HEK293 (cell line): ENCODE measurements around the gene ARID3A.

ENCODE experiments used
- CTCF ChIA-PET: fragments of 350-600 bp; formaldehyde crosslinking; extraction: SDS; loops from one replicate; lab custom pipeline; 2021; ENCODE audit warnings: antibody characterized with exemption; lab: Yijun Ruan, JAX
- POLR2A ChIA-PET: fragments of 300-600 bp; formaldehyde crosslinking; extraction: SDS; loops from one replicate; lab custom pipeline; 2020; ENCODE audit warnings: antibody characterized with exemption, inconsistent platforms; lab: Yijun Ruan, JAX
- H3K27ac ChIP-seq: fragments of 200-500 bp; sonication (Bioruptor generic); 2 replicates; pipeline ENCODE4 v1.5.1; 2014; ENCODE audit warnings: low read depth, low read length, control low read depth, inconsistent platforms; ENCODE audit errors: extremely low read depth
- H3K36me3 ChIP-seq, 2 experiments: fragments of 200-500 bp in 1 of 2; sonication (Bioruptor generic) in 1 of 2; 1 replicate in 1 of 2; 2 replicates in 1 of 2; pipeline ENCODE4 v1.5.1; 2014 to 2017; ENCODE audit warnings: inconsistent platforms in 2 of 2, low read length in 2 of 2; ENCODE audit not compliant: control insufficient read depth in 2 of 2, insufficient read depth in 1 of 2
- H3K4me1 ChIP-seq: fragments of 200-500 bp; sonication (Bioruptor generic); 2 replicates; pipeline ENCODE4 v1.5.1; 2014; ENCODE audit warnings: mild to moderate bottlenecking, low read length, inconsistent platforms; ENCODE audit not compliant: control insufficient read depth, insufficient read depth
- H3K4me3 ChIP-seq: 2 replicates; pipeline ENCODE4 v1.5.1; 2011; ENCODE audit warnings: low read depth, mild to moderate bottlenecking, control low read depth, low read length, moderate library complexity
- H3K9me3 ChIP-seq: fragments of 200-500 bp; sonication (Bioruptor generic); 2 replicates; pipeline ENCODE4 v1.5.1; 2014; ENCODE audit warnings: low read depth, low read length, inconsistent platforms; ENCODE audit not compliant: control insufficient read depth, insufficient read depth
- BCL11A ChIP-seq: fragments of 450-650 bp; formaldehyde crosslinking; IDR thresholded peaks from 2 replicates; pipeline ENCODE4 v1.5.1; 2016; ENCODE audit warnings: low read depth, missing biosample characterization, missing genetic modification characterization
- CTCF ChIP-seq: fragments of 450-650 bp; formaldehyde crosslinking; IDR thresholded peaks from 2 replicates; pipeline ENCODE4 v1.5.1; 2016; ENCODE audit warnings: missing biosample characterization, missing genetic modification characterization
- HIC1 ChIP-seq: fragments of 450-650 bp; formaldehyde crosslinking; IDR thresholded peaks from 2 replicates; pipeline ENCODE4 v1.5.1; 2016; ENCODE audit warnings: missing biosample characterization, missing genetic modification characterization
- KLF16 ChIP-seq: fragments of 450-650 bp; formaldehyde crosslinking; IDR thresholded peaks from 2 replicates; pipeline ENCODE4 v1.5.1; 2017; ENCODE audit warnings: missing biosample characterization, missing genetic modification characterization
- KLF9 ChIP-seq: fragments of 450-650 bp; formaldehyde crosslinking; IDR thresholded peaks from 2 replicates; pipeline ENCODE4 v1.5.1; 2016; ENCODE audit warnings: missing biosample characterization, missing genetic modification characterization, low read depth
- ZBTB11 ChIP-seq: fragments of 450-650 bp; formaldehyde crosslinking; conservative IDR thresholded peaks from 2 replicates; pipeline ENCODE4 v1.5.1; 2016; ENCODE audit warnings: low read depth, missing biosample characterization, missing genetic modification characterization
- ZBTB48 ChIP-seq: fragments of 450-650 bp; formaldehyde crosslinking; IDR thresholded peaks from 2 replicates; pipeline ENCODE4 v1.5.1; 2016; ENCODE audit warnings: missing biosample characterization, missing genetic modification characterization
- ZNF169 ChIP-seq: fragments of 450-650 bp; formaldehyde crosslinking; IDR thresholded peaks from 2 replicates; pipeline ENCODE4 v1.5.1; 2016; ENCODE audit warnings: missing biosample characterization, missing genetic modification characterization
- ZNF19 ChIP-seq: fragments of 450-650 bp; formaldehyde crosslinking; IDR thresholded peaks from 2 replicates; pipeline ENCODE4; 2016; ENCODE audit warnings: missing biosample characterization, missing genetic modification characterization, low read depth
- ZNF214 ChIP-seq: fragments of 450-650 bp; formaldehyde crosslinking; IDR thresholded peaks from 2 replicates; pipeline ENCODE4 v1.5.1; 2017; ENCODE audit warnings: missing biosample characterization, mild to moderate bottlenecking, missing genetic modification characterization, borderline replicate concordance
- ZNF324 ChIP-seq: fragments of 450-650 bp; formaldehyde crosslinking; IDR thresholded peaks from 2 replicates; pipeline ENCODE4 v1.5.1; 2016; ENCODE audit warnings: missing biosample characterization, missing genetic modification characterization
- ZNF335 ChIP-seq: fragments of 450-650 bp; formaldehyde crosslinking; conservative IDR thresholded peaks from 2 replicates; pipeline ENCODE4 v1.5.1; 2016; ENCODE audit warnings: missing biosample characterization, missing genetic modification characterization
- ZNF341 ChIP-seq: fragments of 450-650 bp; formaldehyde crosslinking; IDR thresholded peaks from 2 replicates; pipeline ENCODE4; 2016; ENCODE audit warnings: low read depth, missing biosample characterization, missing genetic modification characterization
- ZNF366 ChIP-seq: fragments of 450-650 bp; formaldehyde crosslinking; conservative IDR thresholded peaks from 2 replicates; pipeline ENCODE4 v1.5.1; 2016; ENCODE audit warnings: missing biosample characterization, missing genetic modification characterization
- ZNF37A ChIP-seq: fragments of 450-650 bp; IDR thresholded peaks from 2 replicates; pipeline ENCODE4 v1.5.1; 2018; ENCODE audit warnings: missing biosample characterization, missing genetic modification characterization
- ZNF449 ChIP-seq: fragments of 450-650 bp; formaldehyde crosslinking; IDR thresholded peaks from 2 replicates; pipeline ENCODE4 v1.5.1; 2017; ENCODE audit warnings: missing biosample characterization, mild to moderate bottlenecking, missing genetic modification characterization, moderate library complexity
- ZNF513 ChIP-seq: fragments of 450-650 bp; IDR thresholded peaks from 2 replicates; pipeline ENCODE4 v1.5.1; 2018; ENCODE audit warnings: missing biosample characterization, missing genetic modification characterization
- ZNF544 ChIP-seq: fragments of 450-650 bp; formaldehyde crosslinking; IDR thresholded peaks from 2 replicates; pipeline ENCODE4 v1.5.0; 2017; ENCODE audit warnings: missing biosample characterization, missing genetic modification characterization
- ZNF549 ChIP-seq: fragments of 450-650 bp; IDR thresholded peaks from 2 replicates; pipeline ENCODE4 v1.5.1; 2018; ENCODE audit warnings: missing biosample characterization, missing genetic modification characterization, mild to moderate bottlenecking, inconsistent platforms, moderate library complexity
- ZNF555 ChIP-seq: fragments of 450-650 bp; formaldehyde crosslinking; conservative IDR thresholded peaks from 2 replicates; pipeline ENCODE4 v1.5.1; 2017; ENCODE audit warnings: missing biosample characterization, mild to moderate bottlenecking, missing genetic modification characterization, inconsistent platforms
- ZNF600 ChIP-seq: fragments of 450-650 bp; formaldehyde crosslinking; IDR thresholded peaks from 2 replicates; pipeline ENCODE4 v1.5.1; 2016; ENCODE audit warnings: missing biosample characterization, missing genetic modification characterization
- ZNF629 ChIP-seq: fragments of 450-650 bp; formaldehyde crosslinking; IDR thresholded peaks from 2 replicates; pipeline ENCODE4 v1.5.1; 2017; ENCODE audit warnings: missing biosample characterization, missing genetic modification characterization
- ZNF701 ChIP-seq: fragments of 450-650 bp; formaldehyde crosslinking; IDR thresholded peaks from 2 replicates; pipeline ENCODE4 v1.5.1; 2016; ENCODE audit warnings: missing biosample characterization, missing genetic modification characterization
- ZNF707 ChIP-seq: fragments of 450-650 bp; formaldehyde crosslinking; IDR thresholded peaks from 2 replicates; pipeline ENCODE4 v1.5.1; 2016; ENCODE audit warnings: missing biosample characterization, missing genetic modification characterization
- ZNF837 ChIP-seq: fragments of 450-650 bp; formaldehyde crosslinking; IDR thresholded peaks from 2 replicates; pipeline ENCODE4 v1.5.1; 2016; ENCODE audit warnings: missing biosample characterization, missing genetic modification characterization
- ZSCAN16 ChIP-seq: fragments of 450-650 bp; formaldehyde crosslinking; IDR thresholded peaks from 2 replicates; pipeline ENCODE4 v1.5.1; 2016; ENCODE audit warnings: missing biosample characterization, missing genetic modification characterization
- ZSCAN23 ChIP-seq: fragments of 450-650 bp; formaldehyde crosslinking; IDR thresholded peaks from 2 replicates; pipeline ENCODE4 v1.5.1; 2016; ENCODE audit warnings: missing biosample characterization, missing genetic modification characterization

ARID3A gene

GRCh38 chr19:991932-992669, 66.3 kb downstream of the ARID3A start:
- Histone ChIP-seq H3K36me3 (peaks cover 7 to 63% of the 10 kb centered on the region in 2 experiments; a peak in 2 of 3 replicates), H3K27ac (no peak overlapping the region), H3K4me1 (peaks cover 7% of the 10 kb centered on the region), H3K4me3 (no peak overlapping the region), H3K9me3 (no peaks in the 10 kb centered on the region)
- POLR2A ChIA-PET: no interaction called here
- CTCF ChIA-PET: interaction anchor here (1.1 kb wide), 1 partner anchor 220 kb away, joined by 3 read pairs; no protein-coding TSS in a partner anchor
- TF ChIP-seq ZBTB48 (tag by site-specific recombination) (no peak), ZNF600 (tag by site-specific recombination) (0 out of 2 replicates have a peak, but pooled peaks have one; percentile 21), ZNF549 (tag by site-specific recombination) (no peak), ZNF701 (tag by site-specific recombination) (no peak), ZNF214 (no peak), KLF16 (tag by site-specific recombination) (0 out of 2 replicates have a peak, but pooled peaks have one; percentile 46), ZNF544 (no peak), KLF9 (peak; percentile 62), ZNF513 (tag by site-specific recombination) (no peak), ZNF555 (tag by site-specific recombination) (no peak), ZNF629 (tag by site-specific recombination) (no peak), ZNF335 (tag by site-specific recombination) (no peak), ZNF19 (tag by site-specific recombination) (no peak), ZNF37A (no peak), ZNF707 (tag by site-specific recombination) (no peak), ZSCAN16 (tag by site-specific recombination) (no peak), ZNF324 (tag by site-specific recombination) (no peak), BCL11A (tag by site-specific recombination) (no peak), ZBTB11 (no peak), CTCF (tag by site-specific recombination) (no peak), ZNF366 (no peak), ZNF169 (tag by site-specific recombination) (no peak), ZSCAN23 (tag by site-specific recombination) (no peak), ZNF837 (tag by site-specific recombination) (no peak), HIC1 (tag by site-specific recombination) (peak; percentile 44; the same call in 1 of the 2 replicates), ZNF449 (tag by site-specific recombination) (no peak), ZNF341 (tag by site-specific recombination) (no peak)
